ENCODE data around the gene NCR2. TPM values are rescaled to one million over a fixed set of nuclear protein-coding genes. Genes with fewer than 3 reads are reported as not detected.

The NCR2 gene
- total RNA-seq, 2 experiments from 2014 or later: 0.64 to 1.4 TPM

GRCh38 chr6:41334482-41335040, 847 bp upstream of the NCR2 start:
- H3K9me3 Mint-ChIP-seq (ENCODE audit: low read depth): no peaks in the 10 kb centered on the region
- H3K4me1 Mint-ChIP-seq: peaks cover 59% of the 10 kb centered on the region
- H3K27me3 Mint-ChIP-seq: no peaks in the 10 kb centered on the region
- ATAC-seq: no peak
- peak overlapping the region; percentile 88 for H3K27ac Mint-ChIP-seq
- CTCF ChIA-PET: interaction anchor here (0.9 to 8.4 kb wide), 12 partner anchors 10 to 349 kb away, joined by 3 to 104 read pairs (median 12); partner anchors contain the start of gene TREML2
- H3K36me3 Mint-ChIP-seq: no peaks in the 10 kb centered on the region
- no peak overlapping the region for H3K4me3 Mint-ChIP-seq
- DNase-seq: no peak

- DNase-seq: no peak
- peak overlapping the region; percentile 52 for H3K27ac Mint-ChIP-seq
- H3K4me3 Mint-ChIP-seq: no peak overlapping the region
Measured at GRCh38 chr6:41335943-41336342, 535 bp downstream of the NCR2 start.

GRCh38 chr6:41336824-41337223, 1.4 kb downstream of the NCR2 start:
- ATAC-seq (no peak), DNase-seq (no peak)
- Mint-ChIP-seq H3K27ac (no peak overlapping the region), H3K4me3 (no peak overlapping the region), H3K27me3 (no peaks in the 10 kb centered on the region), H3K9me3 (ENCODE audit: low read depth) (no peaks in the 10 kb centered on the region), H3K4me1 (peaks cover 53% of the 10 kb centered on the region), H3K36me3 (no peaks in the 10 kb centered on the region)
- CTCF ChIA-PET: interaction anchor here (4.5 kb wide), 1 partner anchor 31 kb away, joined by 60 read pairs; no protein-coding TSS in a partner anchor

More at GRCh38 chr6:41335943-41336342, 535 bp downstream of the NCR2 start:
- Mint-ChIP-seq H3K9me3 (ENCODE audit: low read depth) (no peaks in the 10 kb centered on the region), H3K27me3 (no peaks in the 10 kb centered on the region), H3K4me1 (peaks cover 59% of the 10 kb centered on the region), H3K36me3 (no peaks in the 10 kb centered on the region)
- CTCF ChIA-PET: interaction anchor here (0.8 to 8.4 kb wide), 6 partner anchors 8 to 135 kb away, joined by 3 to 104 read pairs (median 45); partner anchors contain the start of gene TREML2
- ATAC-seq: no peak

- CTCF ChIA-PET: interaction anchor here (2.7 to 3.0 kb wide), 2 partner anchors 11 to 31 kb away, joined by 9 to 12 read pairs; no protein-coding TSS in a partner anchor
- H3K27ac Mint-ChIP-seq: no peak overlapping the region
- H3K9me3 Mint-ChIP-seq (ENCODE audit: low read depth): no peaks in the 10 kb centered on the region
- H3K4me1 Mint-ChIP-seq: peaks cover 44% of the 10 kb centered on the region
- H3K27me3 Mint-ChIP-seq: no peaks in the 10 kb centered on the region
- no peak overlapping the region for H3K4me3 Mint-ChIP-seq
- ATAC-seq: no peak
- no peak for DNase-seq
- no peaks in the 10 kb centered on the region for H3K36me3 Mint-ChIP-seq
Measured at GRCh38 chr6:41337709-41338108, 2.3 kb downstream of the NCR2 start.

GRCh38 chr6:41338659-41339058, 3.3 kb downstream of the NCR2 start:
- CTCF ChIA-PET: interaction anchor here (0.6 to 3.0 kb wide), 7 partner anchors 10 to 262 kb away, joined by 3 to 12 read pairs (median 4); no protein-coding TSS in a partner anchor
- H3K27me3 Mint-ChIP-seq: no peaks in the 10 kb centered on the region
- H3K9me3 Mint-ChIP-seq (ENCODE audit: low read depth): no peaks in the 10 kb centered on the region
- H3K4me3 Mint-ChIP-seq: no peak overlapping the region
- H3K36me3 Mint-ChIP-seq: no peaks in the 10 kb centered on the region
- DNase-seq (no peak), ATAC-seq (no peak)
- H3K4me1 Mint-ChIP-seq: peaks cover 42% of the 10 kb centered on the region
- H3K27ac Mint-ChIP-seq: no peak overlapping the region

GRCh38 chr6:41341580-41341979, 6.2 kb downstream of the NCR2 start:
- no peak overlapping the region for H3K4me3 Mint-ChIP-seq
- ATAC-seq (no peak), DNase-seq (no peak)
- CTCF ChIA-PET: interaction anchor here (1.4 kb wide), 1 partner anchor 21 kb away, joined by 4 read pairs; no protein-coding TSS in a partner anchor
- no peaks in the 10 kb centered on the region for H3K27me3 Mint-ChIP-seq
- H3K9me3 Mint-ChIP-seq (ENCODE audit: low read depth): no peaks in the 10 kb centered on the region
- H3K36me3 Mint-ChIP-seq: peaks cover 2% of the 10 kb centered on the region
- H3K4me1 Mint-ChIP-seq: peaks cover 42% of the 10 kb centered on the region
- H3K27ac Mint-ChIP-seq: no peak overlapping the region

GRCh38 chr6:41342241-41342640, 6.8 kb downstream of the NCR2 start:
- Mint-ChIP-seq H3K4me3 (no peak overlapping the region), H3K4me1 (peaks cover 42% of the 10 kb centered on the region), H3K36me3 (peaks cover 5% of the 10 kb centered on the region), H3K27me3 (no peaks in the 10 kb centered on the region), H3K9me3 (ENCODE audit: low read depth) (no peaks in the 10 kb centered on the region), H3K27ac (no peak overlapping the region)
- DNase-seq (no peak), ATAC-seq (no peak)
- CTCF ChIA-PET: interaction anchor here (1.4 to 5.0 kb wide), 2 partner anchors 9 to 22 kb away, joined by 4 to 59 read pairs; partner anchors contain the start of gene NCR2

- H3K4me3 Mint-ChIP-seq: no peak overlapping the region
- H3K9me3 Mint-ChIP-seq (ENCODE audit: low read depth): peaks cover 3% of the 10 kb centered on the region
- H3K27me3 Mint-ChIP-seq: peaks cover 3% of the 10 kb centered on the region
- DNase-seq (no peak), ATAC-seq (no peak)
- peaks cover 19% of the 10 kb centered on the region for H3K36me3 Mint-ChIP-seq
- H3K4me1 Mint-ChIP-seq: peaks cover 54% of the 10 kb centered on the region
- CTCF ChIA-PET: interaction anchor here (1.4 to 5.0 kb wide), 2 partner anchors 10 to 37 kb away, joined by 3 to 59 read pairs; partner anchors contain the start of gene NCR2
- peak overlapping the region; percentile 96 for H3K27ac Mint-ChIP-seq
Measured at GRCh38 chr6:41343641-41344187, 8.3 kb downstream of the NCR2 start.

- peaks cover 58% of the 10 kb centered on the region for H3K4me1 Mint-ChIP-seq
- H3K9me3 Mint-ChIP-seq (ENCODE audit: low read depth): peaks cover 4% of the 10 kb centered on the region
- H3K4me3 Mint-ChIP-seq: peak overlapping the region; percentile 60
- ATAC-seq: peak; percentile 99
- peak; percentile 84 for DNase-seq
- CTCF ChIA-PET: interaction anchor here (0.7 to 5.0 kb wide), 12 partner anchors 8 to 343 kb away, joined by 3 to 59 read pairs (median 3); partner anchors contain the start of gene NCR2
- peaks cover 10% of the 10 kb centered on the region for H3K27me3 Mint-ChIP-seq
- peaks cover 20% of the 10 kb centered on the region for H3K36me3 Mint-ChIP-seq
- H3K27ac Mint-ChIP-seq: peak overlapping the region; percentile 96
Measured at GRCh38 chr6:41344876-41345275, 9.5 kb downstream of the NCR2 start.

- peaks cover 17% of the 10 kb centered on the region for H3K27me3 Mint-ChIP-seq
- H3K4me1 Mint-ChIP-seq: peaks cover 62% of the 10 kb centered on the region
- H3K36me3 Mint-ChIP-seq: peaks cover 20% of the 10 kb centered on the region
- H3K27ac Mint-ChIP-seq: peak overlapping the region; percentile 96
- CTCF ChIA-PET: interaction anchor here (1.1 to 5.0 kb wide), 7 partner anchors 7 to 337 kb away, joined by 3 to 59 read pairs (median 3); partner anchors contain the start of gene NCR2
- ATAC-seq (no peak), DNase-seq (no peak)
- H3K4me3 Mint-ChIP-seq: no peak overlapping the region
- H3K9me3 Mint-ChIP-seq (ENCODE audit: low read depth): peaks cover 4% of the 10 kb centered on the region
Measured at GRCh38 chr6:41345901-41346300, 10.5 kb downstream of the NCR2 start.

- peaks cover 20% of the 10 kb centered on the region for H3K36me3 Mint-ChIP-seq
- CTCF ChIA-PET: interaction anchor here (0.9 to 5.0 kb wide), 6 partner anchors 10 to 39 kb away, joined by 3 to 59 read pairs (median 4); partner anchors contain the start of gene NCR2
- peaks cover 62% of the 10 kb centered on the region for H3K4me1 Mint-ChIP-seq
- H3K4me3 Mint-ChIP-seq: no peak overlapping the region
- ATAC-seq (no peak), DNase-seq (no peak)
- peaks cover 4% of the 10 kb centered on the region for H3K9me3 Mint-ChIP-seq (ENCODE audit: low read depth)
- H3K27me3 Mint-ChIP-seq: peaks cover 17% of the 10 kb centered on the region
- H3K27ac Mint-ChIP-seq: peak overlapping the region; percentile 96
Measured at GRCh38 chr6:41346441-41346840, 11.0 kb downstream of the NCR2 start.

- DNase-seq: no peak
- CTCF ChIA-PET: interaction anchor here (0.9 to 4.2 kb wide), 3 partner anchors 9 to 20 kb away, joined by 3 to 31 read pairs (median 3); partner anchors contain the start of gene NCR2
- Mint-ChIP-seq H3K9me3 (ENCODE audit: low read depth) (peaks cover 4% of the 10 kb centered on the region), H3K27me3 (peaks cover 19% of the 10 kb centered on the region), H3K4me3 (no peak overlapping the region), H3K27ac (no peak overlapping the region), H3K4me1 (peaks cover 65% of the 10 kb centered on the region), H3K36me3 (peaks cover 20% of the 10 kb centered on the region)
- ATAC-seq: no peak
Measured at GRCh38 chr6:41347378-41348050, 12.1 kb downstream of the NCR2 start.

GRCh38 chr6:41348934-41349333, 13.5 kb downstream of the NCR2 start:
- Mint-ChIP-seq H3K27ac (no peak overlapping the region), H3K9me3 (ENCODE audit: low read depth) (peaks cover 4% of the 10 kb centered on the region), H3K4me1 (peaks cover 55% of the 10 kb centered on the region)

More at GRCh38 chr6:41348934-41349333, 13.5 kb downstream of the NCR2 start:
- ATAC-seq: no peak
- Mint-ChIP-seq H3K4me3 (no peak overlapping the region), H3K36me3 (peaks cover 20% of the 10 kb centered on the region), H3K27me3 (peaks cover 21% of the 10 kb centered on the region)
- CTCF ChIA-PET: interaction anchor here (2.3 to 4.2 kb wide), 4 partner anchors 10 to 30 kb away, joined by 12 to 31 read pairs (median 20); partner anchors contain the start of gene NCR2
- DNase-seq: no peak
